Gastroesophageal sphincter (tissue), 3 donors: Measurements from ENCODE around the gene CYREN.
"Not testable (repeated sequence)": the region's sequence is repeated elsewhere in the genome, so short reads cannot be mapped to it uniquely, and the experiment has no call there.

Source experiments
- CTCF ChIP-seq, 4 experiments: fragments of 200-600 bp in 2 of 4; fragments of 450-650 bp in 2 of 4; sonication (generic) in 1 of 4; IDR thresholded peaks; one replicate each; pipeline ENCODE4 v1.5.1; 2017 to 2019; ENCODE audit warnings: antibody characterized with exemption in 4 of 4, mild to moderate bottlenecking in 2 of 4, moderate library complexity in 2 of 4
- POLR2A ChIP-seq, 2 donors: fragments of 450-650 bp; IDR thresholded peaks; one replicate each; pipeline ENCODE4 v1.6.1; 2017; ENCODE audit warnings: antibody characterized with exemption in 2 of 2, mild to moderate bottlenecking in 2 of 2, moderate library complexity in 1 of 2
- POLR2AphosphoS5 ChIP-seq: sonication (generic); formaldehyde crosslinking; IDR thresholded peaks from one replicate; pipeline ENCODE4 v1.6.1; 2017; ENCODE audit warnings: antibody characterized with exemption

- not testable (repeated sequence) for TF ChIP-seq CTCF, POLR2A (IDR thresholded peaks at IDR 0.05)
- TF ChIP-seq POLR2AphosphoS5, result peak; percentile 39
Observed at GRCh38 chr7:135171581-135172291, 1.2 kb upstream of the CYREN start.
